Hair follicle dermal papilla cell (primary cell): Measurements from ENCODE around the gene CSNK1G1. TPM values are rescaled to one million over a fixed set of nuclear protein-coding genes. Genes with fewer than 3 reads are reported as not detected.

Experiments used
- small RNA-seq: library from RNA; depleted of rRNA; stranded (forward); fragments of <200 nt; gene quantifications from one replicate; pipeline ENCODE3, GENCODE V24; 2012
- total RNA-seq: library from RNA; depleted of rRNA; stranded (reverse); fragments of >200 nt; gene quantifications from 2 replicates; pipeline ENCODE4 v1.2.3, GENCODE V29; 2012

CSNK1G1 gene
- total RNA-seq, result 28.7 and 36.5 TPM in 2 replicates

GRCh38 chr15:64355944-64356709 lies at the start of gene CSNK1G1:
Gene CSNK1G1 (minus strand): TSS chr15:64356173. CDS start chr15:64300499, 55,674 bp downstream.

GRCh38 chr15:64387562-64388168 lies 31.7 kb upstream of the CSNK1G1 start, which contains the start of gene TRIP4:
Gene TRIP4 (plus strand): TSS chr15:64387836. CDS start chr15:64387864, 28 bp downstream.

GRCh38 chr15:64381000-64381751 lies 25.2 kb upstream of the CSNK1G1 start, which contains the start of gene PCLAF:
Gene PCLAF (minus strand): TSS chr15:64381441. CDS start chr15:64381371, 70 bp downstream.

GRCh38 chr15:64162869-64163658 lies 192.9 kb downstream of the CSNK1G1 start, which contains the start of gene PPIB:
Gene PPIB (minus strand): TSS chr15:64163022. CDS start chr15:64162986, 36 bp downstream.

GRCh38 chr15:64151727-64152506 lies 204.1 kb downstream of the CSNK1G1 start, which contains the start of gene SNX22:
Gene SNX22 (plus strand): TSS chr15:64151731. CDS start chr15:64151776, 45 bp downstream.

Small RNA genes lying within 50 kb of the gene (small RNA-seq; reads per million reads assigned to genes)
- not detected for gene RF00554

Other genes starting within 250 kb of the CSNK1G1 start
- gene SNX22, start 204.4 kb downstream of the CSNK1G1 start, total RNA-seq, result 0.16 and 0.24 TPM in 2 replicates
- gene PPIB, start 193.2 kb downstream of the CSNK1G1 start, total RNA-seq, result 651 and 789 TPM in 2 replicates
- 8.8 and 13.0 TPM in 2 replicates for gene PCLAF, start 25.3 kb upstream of the CSNK1G1 start, total RNA-seq
- gene TRIP4, start 31.7 kb upstream of the CSNK1G1 start, total RNA-seq, result 11.1 and 11.8 TPM in 2 replicates
- 24.2 and 27.6 TPM in 2 replicates for gene ZNF609, start 104.4 kb upstream of the CSNK1G1 start, total RNA-seq